CD4-positive, alpha-beta T cell (primary cell): ENCODE measurements around the gene ACTN1. TPM values are rescaled to one million over a fixed set of nuclear protein-coding genes. Genes with fewer than 3 reads are reported as not detected.

Experiments used
- ATAC-seq: fragments of 200-7000 bp; cut with Tn5 transposase; one replicate; pipeline ENCODE4 v1.10.0; 2022; ENCODE audit warnings: mild to moderate bottlenecking; ENCODE audit not compliant: poor library complexity
- CTCF ChIA-PET: fragments of 350-600 bp; sonication (Branson Sonifier 250); formaldehyde crosslinking; loops from one replicate; lab custom pipeline; 2021; ENCODE audit warnings: antibody characterized with exemption, inconsistent platforms; lab: Charles Lee
- POLR2A ChIA-PET: fragments of 350-600 bp; sonication (Branson Sonifier 250); formaldehyde crosslinking; loops from one replicate; lab custom pipeline; 2021; ENCODE audit warnings: antibody characterized with exemption, inconsistent platforms; lab: Charles Lee
- DNase-seq, 14 experiments: peaks; one replicate each; pipeline ENCODE4 v3.0.0-alpha.2; 2013 to 2020; ENCODE audit warnings: mixed read lengths in 2 of 14
- H3K27ac ChIP-seq, 2 donors: one replicate each; pipeline versions ENCODE4 v1.5.1 to v1.7.0; 2013; ENCODE audit warnings: low read length in 2 of 2, low read depth in 1 of 2, mild to moderate bottlenecking in 1 of 2
- H3K27me3 ChIP-seq, 2 experiments: 1 replicate in 1 of 2; 2 replicates in 1 of 2; pipeline versions ENCODE4 v1.6.1 to v1.7.0; 2013; ENCODE audit warnings: low read length in 2 of 2, control low read depth in 1 of 2, mild to moderate bottlenecking in 1 of 2, moderate library complexity in 1 of 2; ENCODE audit not compliant: insufficient read depth in 2 of 2, control insufficient read depth in 1 of 2
- H3K36me3 ChIP-seq: one replicate; pipeline ENCODE4 v1.6.1; 2013; ENCODE audit warnings: low read length, control low read depth; ENCODE audit not compliant: insufficient read depth
- H3K4me1 ChIP-seq: one replicate; pipeline ENCODE4 v1.6.1; 2013; ENCODE audit warnings: low read length, control low read depth; ENCODE audit not compliant: insufficient read depth
- H3K4me3 ChIP-seq: one replicate; pipeline ENCODE4 v1.5.1; 2013; ENCODE audit warnings: mild to moderate bottlenecking, low read length, moderate library complexity
- H3K9me3 ChIP-seq, 2 experiments: 1 replicate in 1 of 2; 2 replicates in 1 of 2; pipeline versions ENCODE4 v1.6.1 to v1.7.0; 2013; ENCODE audit warnings: low read length in 2 of 2, mild to moderate bottlenecking in 2 of 2, control low read depth in 1 of 2, moderate library complexity in 1 of 2; ENCODE audit not compliant: control insufficient read depth in 1 of 2, insufficient read depth in 1 of 2
- H3K27ac Mint-ChIP-seq: one replicate; pipeline ENCODE4 v1.8.0; 2020; ENCODE audit warnings: mixed read lengths
- H3K27me3 Mint-ChIP-seq: one replicate; pipeline ENCODE4 v1.8.0; 2021; ENCODE audit warnings: mixed read lengths
- H3K36me3 Mint-ChIP-seq: one replicate; pipeline ENCODE4 v1.8.0; 2021; ENCODE audit warnings: low read depth, mixed read lengths
- H3K4me1 Mint-ChIP-seq: one replicate; pipeline ENCODE4 v1.8.0; 2021; ENCODE audit warnings: low read depth, mixed read lengths
- H3K4me3 Mint-ChIP-seq: one replicate; pipeline ENCODE4 v1.8.0; 2020; ENCODE audit warnings: mild to moderate bottlenecking, mixed read lengths
- H3K9me3 Mint-ChIP-seq: one replicate; pipeline ENCODE4 v1.8.0; 2020; ENCODE audit warnings: mixed read lengths
- intact Hi-C, 2 experiments: fragments of 100-400 bp; cut with DNase I in 1 of 2; cut with micrococcal nuclease in 1 of 2; formaldehyde crosslinking; loops; one replicate each; pipeline versions ENCODE4 v1.15.1 to v1.9.0; 2023 to 2025; cut with DNase I, micrococcal nuclease
- total RNA-seq, 174 experiments: library from RNA in 2 of 174; stranded (reverse) in 2 of 174; gene quantifications; one replicate each; pipeline ENCODE4 v1.2.3 and lab custom pipeline; 2021 to 2026
- TF ChIP-seq, protein P1 (sequence below): fragments of 200-600 bp; IDR thresholded peaks from one replicate; pipeline ENCODE4 v1.8.0; 2022; ENCODE audit warnings: antibody characterized with exemption, mild to moderate bottlenecking

Gene ACTN1
- total RNA-seq, 2 experiments from 2014 or later, result 128 to 143 TPM

DNA sequence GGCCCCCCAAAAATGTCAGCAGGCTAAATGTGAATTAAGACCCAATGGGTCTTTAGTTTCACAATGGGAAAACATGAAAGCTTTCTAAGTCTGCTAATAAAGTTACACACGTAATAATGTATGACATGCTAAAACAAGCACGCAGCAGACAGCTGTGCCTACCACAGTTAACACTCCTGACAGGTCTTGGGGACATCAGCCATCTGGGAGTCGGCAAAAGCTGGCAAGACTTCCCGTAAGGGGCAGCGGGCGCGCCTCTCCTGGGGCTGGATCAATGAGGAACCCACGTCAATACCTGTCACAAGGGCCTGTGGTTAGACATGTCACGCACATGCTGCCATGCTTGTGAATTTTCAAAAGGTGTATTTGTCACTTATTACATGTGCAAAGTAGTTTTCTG, 45.0 kb downstream of the ACTN1 start:
- peaks cover 58% of the 10 kb centered on the region for H3K4me1 ChIP-seq
- ATAC-seq (no peak), DNase-seq (no peak)
- POLR2A ChIA-PET, result no interaction called here
- H3K27me3 ChIP-seq, result no peaks in the 10 kb centered on the region
- H3K9me3 Mint-ChIP-seq, result no peaks in the 10 kb centered on the region
- intact Hi-C loops, result no loop called here
- no peak overlapping the region for H3K27ac ChIP-seq
- peaks cover 21% of the 10 kb centered on the region for H3K36me3 Mint-ChIP-seq
- H3K4me3 Mint-ChIP-seq, result no peak overlapping the region
- peaks cover 84% of the 10 kb centered on the region for H3K4me1 Mint-ChIP-seq
- peak overlapping the region; percentile 61 for H3K27ac Mint-ChIP-seq
- no peak overlapping the region for H3K4me3 ChIP-seq
- TF ChIP-seq, protein P1, sequence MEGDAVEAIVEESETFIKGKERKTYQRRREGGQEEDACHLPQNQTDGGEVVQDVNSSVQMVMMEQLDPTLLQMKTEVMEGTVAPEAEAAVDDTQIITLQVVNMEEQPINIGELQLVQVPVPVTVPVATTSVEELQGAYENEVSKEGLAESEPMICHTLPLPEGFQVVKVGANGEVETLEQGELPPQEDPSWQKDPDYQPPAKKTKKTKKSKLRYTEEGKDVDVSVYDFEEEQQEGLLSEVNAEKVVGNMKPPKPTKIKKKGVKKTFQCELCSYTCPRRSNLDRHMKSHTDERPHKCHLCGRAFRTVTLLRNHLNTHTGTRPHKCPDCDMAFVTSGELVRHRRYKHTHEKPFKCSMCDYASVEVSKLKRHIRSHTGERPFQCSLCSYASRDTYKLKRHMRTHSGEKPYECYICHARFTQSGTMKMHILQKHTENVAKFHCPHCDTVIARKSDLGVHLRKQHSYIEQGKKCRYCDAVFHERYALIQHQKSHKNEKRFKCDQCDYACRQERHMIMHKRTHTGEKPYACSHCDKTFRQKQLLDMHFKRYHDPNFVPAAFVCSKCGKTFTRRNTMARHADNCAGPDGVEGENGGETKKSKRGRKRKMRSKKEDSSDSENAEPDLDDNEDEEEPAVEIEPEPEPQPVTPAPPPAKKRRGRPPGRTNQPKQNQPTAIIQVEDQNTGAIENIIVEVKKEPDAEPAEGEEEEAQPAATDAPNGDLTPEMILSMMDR, result no peak
- CTCF ChIA-PET, result interaction anchor here (0.7 kb wide), 1 partner anchor 837 kb away, joined by 3 read pairs; no protein-coding TSS in a partner anchor
- H3K27me3 Mint-ChIP-seq, result no peaks in the 10 kb centered on the region
- H3K36me3 ChIP-seq, result peaks cover 4% of the 10 kb centered on the region
- H3K9me3 ChIP-seq, result peaks cover 0 to 3% of the 10 kb centered on the region in 2 experiments

GRCh38 chr14:68932686-68933085, 46.4 kb downstream of the ACTN1 start:
- Mint-ChIP-seq H3K4me1 (peaks cover 84% of the 10 kb centered on the region), H3K27me3 (no peaks in the 10 kb centered on the region), H3K36me3 (peaks cover 21% of the 10 kb centered on the region), H3K27ac (peak overlapping the region; percentile 89), H3K4me3 (no peak overlapping the region), H3K9me3 (no peaks in the 10 kb centered on the region)
- Histone ChIP-seq H3K36me3 (peaks cover 4% of the 10 kb centered on the region), H3K4me3 (no peak overlapping the region), H3K27ac (no peak overlapping the region), H3K9me3 (peaks cover 0 to 5% of the 10 kb centered on the region in 2 experiments), H3K27me3 (no peaks in the 10 kb centered on the region), H3K4me1 (peaks cover 57% of the 10 kb centered on the region)
- TF ChIP-seq, protein P1, result no peak
- ATAC-seq (peak; percentile 47), DNase-seq (peak in 2 of 14 experiments; percentile 46 to 59)
- intact Hi-C loops, result no loop called here
- ChIA-PET POLR2A (no interaction called here), CTCF (interaction anchor here (1.0 kb wide), 1 partner anchor 21 kb away, joined by 3 read pairs; no protein-coding TSS in a partner anchor)

DNA sequence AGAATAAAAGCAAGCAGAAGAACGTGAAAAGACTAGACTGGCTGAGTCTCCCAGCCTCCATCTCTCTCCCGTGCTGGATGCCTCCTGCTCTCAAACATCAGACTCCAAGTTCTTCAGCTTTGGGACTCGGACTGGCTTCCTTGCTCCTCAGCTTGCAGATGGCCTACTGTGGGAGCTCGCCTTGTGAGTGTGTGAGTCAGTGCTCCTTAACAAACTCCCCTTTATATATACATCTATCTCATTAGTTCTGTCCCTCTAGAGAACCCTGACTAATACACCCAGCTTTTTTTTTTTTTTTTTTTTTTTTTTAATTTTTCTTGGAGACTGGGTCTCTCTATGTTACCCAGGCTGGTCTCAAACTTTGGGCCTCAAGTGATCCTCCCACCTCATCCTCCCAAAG, 46.9 kb downstream of the ACTN1 start:
- no peak for ATAC-seq
- Mint-ChIP-seq H3K4me1 (peaks cover 83% of the 10 kb centered on the region), H3K9me3 (no peaks in the 10 kb centered on the region), H3K27ac (peak overlapping the region; percentile 89), H3K36me3 (peaks cover 22% of the 10 kb centered on the region), H3K4me3 (no peak overlapping the region), H3K27me3 (no peaks in the 10 kb centered on the region)
- POLR2A ChIA-PET, result interaction anchor here (0.6 to 0.7 kb wide), 3 partner anchors 13 to 18 kb away, joined by 3 read pairs; no protein-coding TSS in a partner anchor
- no peak overlapping the region for H3K4me3 ChIP-seq
- H3K36me3 ChIP-seq, result peaks cover 4% of the 10 kb centered on the region
- H3K9me3 ChIP-seq, result peaks cover 0 to 5% of the 10 kb centered on the region in 2 experiments
- H3K27me3 ChIP-seq, result no peaks in the 10 kb centered on the region
- intact Hi-C loops, result no loop called here
- CTCF ChIA-PET, result interaction anchor here (1.0 kb wide), 1 partner anchor 21 kb away, joined by 3 read pairs; no protein-coding TSS in a partner anchor
- peak in 1 of 14 experiments; percentile 24 for DNase-seq
- H3K4me1 ChIP-seq, result peaks cover 56% of the 10 kb centered on the region
- H3K27ac ChIP-seq, result no peak overlapping the region
- TF ChIP-seq, protein P1, result no peak
